Mucosa of stomach (tissue), 1 donor: Measurements from ENCODE around the gene GRM5.

Source experiments
- H3K27me3 ChIP-seq: one replicate; pipeline ENCODE4 v1.7.0; 2013; ENCODE audit warnings: mild to moderate bottlenecking, low read length; ENCODE audit not compliant: control insufficient read depth, insufficient read depth
- H3K36me3 ChIP-seq: one replicate; pipeline ENCODE4 v1.7.0; 2013; ENCODE audit warnings: low read length; ENCODE audit not compliant: control insufficient read depth, insufficient read depth
- H3K4me1 ChIP-seq: one replicate; pipeline ENCODE4 v1.7.0; 2013; ENCODE audit warnings: mild to moderate bottlenecking, low read length; ENCODE audit not compliant: control insufficient read depth, insufficient read depth
- H3K4me3 ChIP-seq: one replicate; pipeline ENCODE4 v1.7.0; 2013; ENCODE audit warnings: low read length
- H3K9ac ChIP-seq: one replicate; pipeline ENCODE4 v1.7.0; 2013; ENCODE audit warnings: mild to moderate bottlenecking, low read length, moderate library complexity
- H3K9me3 ChIP-seq: one replicate; pipeline ENCODE4 v1.7.0; 2013; ENCODE audit warnings: mild to moderate bottlenecking, low read length, moderate library complexity; ENCODE audit not compliant: control insufficient read depth
- donor health status: Pancreatic carcinoma.

The GRM5 gene

GRCh38 chr11:88583251-88583650, 482.5 kb downstream of the GRM5 start:
- Histone ChIP-seq H3K36me3 (no peaks in the 10 kb centered on the region), H3K9ac (no peak overlapping the region), H3K9me3 (no peaks in the 10 kb centered on the region), H3K4me3 (no peak overlapping the region), H3K4me1 (no peaks in the 10 kb centered on the region), H3K27me3 (no peaks in the 10 kb centered on the region)

GRCh38 chr11:88579466-88579865, 486.3 kb downstream of the GRM5 start:
- Histone ChIP-seq H3K27me3 (no peaks in the 10 kb centered on the region), H3K36me3 (no peaks in the 10 kb centered on the region), H3K4me3 (no peak overlapping the region), H3K9me3 (no peaks in the 10 kb centered on the region), H3K4me1 (no peaks in the 10 kb centered on the region), H3K9ac (no peak overlapping the region)

- no peaks in the 10 kb centered on the region for H3K9me3 ChIP-seq
- no peaks in the 10 kb centered on the region for H3K27me3 ChIP-seq
- H3K9ac ChIP-seq = no peak overlapping the region
- no peaks in the 10 kb centered on the region for H3K36me3 ChIP-seq
- H3K4me1 ChIP-seq = no peaks in the 10 kb centered on the region
- no peak overlapping the region for H3K4me3 ChIP-seq
Observed at GRCh38 chr11:88576741-88577140, 489.0 kb downstream of the GRM5 start.

- H3K9me3 ChIP-seq = no peaks in the 10 kb centered on the region
- H3K36me3 ChIP-seq = no peaks in the 10 kb centered on the region
- no peak overlapping the region for H3K9ac ChIP-seq
- H3K4me1 ChIP-seq = no peaks in the 10 kb centered on the region
- H3K4me3 ChIP-seq = no peak overlapping the region
- no peaks in the 10 kb centered on the region for H3K27me3 ChIP-seq
Observed at GRCh38 chr11:88575916-88576315, 489.9 kb downstream of the GRM5 start.

- H3K27me3 ChIP-seq = no peaks in the 10 kb centered on the region
- no peak overlapping the region for H3K9ac ChIP-seq
- H3K4me3 ChIP-seq = no peak overlapping the region
- no peaks in the 10 kb centered on the region for H3K36me3 ChIP-seq
- no peaks in the 10 kb centered on the region for H3K4me1 ChIP-seq
- H3K9me3 ChIP-seq = no peaks in the 10 kb centered on the region
Observed at GRCh38 chr11:88569342-88569741, 496.4 kb downstream of the GRM5 start.

GRCh38 chr11:88555829-88556202, 510.0 kb downstream of the GRM5 start:
- H3K9ac ChIP-seq = no peak overlapping the region

GRCh38 chr11:88555018-88555828, 510.6 kb downstream of the GRM5 start:
- no peaks in the 10 kb centered on the region for H3K4me1 ChIP-seq
- no peak overlapping the region for H3K9ac ChIP-seq
- no peaks in the 10 kb centered on the region for H3K36me3 ChIP-seq
- no peaks in the 10 kb centered on the region for H3K9me3 ChIP-seq
- H3K27me3 ChIP-seq = no peaks in the 10 kb centered on the region
- H3K4me3 ChIP-seq = no peak overlapping the region

More at GRCh38 chr11:88555829-88556202, 510.0 kb downstream of the GRM5 start:
- no peaks in the 10 kb centered on the region for H3K4me1 ChIP-seq
- H3K36me3 ChIP-seq = no peaks in the 10 kb centered on the region
- no peaks in the 10 kb centered on the region for H3K9me3 ChIP-seq
- no peak overlapping the region for H3K4me3 ChIP-seq
- H3K27me3 ChIP-seq = no peaks in the 10 kb centered on the region

- Histone ChIP-seq H3K9me3 (no peaks in the 10 kb centered on the region), H3K4me1 (no peaks in the 10 kb centered on the region), H3K9ac (no peak overlapping the region), H3K27me3 (no peaks in the 10 kb centered on the region), H3K4me3 (no peak overlapping the region), H3K36me3 (no peaks in the 10 kb centered on the region)
Observed at GRCh38 chr11:88553204-88553603, 512.6 kb downstream of the GRM5 start.

- Histone ChIP-seq H3K27me3 (no peaks in the 10 kb centered on the region), H3K36me3 (no peaks in the 10 kb centered on the region)
Observed at GRCh38 chr11:88552379-88553062, 513.3 kb downstream of the GRM5 start.

GRCh38 chr11:88544656-88545280, 521.0 kb downstream of the GRM5 start:
- H3K4me3 ChIP-seq = no peak overlapping the region
- H3K9me3 ChIP-seq = no peaks in the 10 kb centered on the region
- H3K4me1 ChIP-seq = peaks cover 5% of the 10 kb centered on the region
- no peak overlapping the region for H3K9ac ChIP-seq
- H3K36me3 ChIP-seq = no peaks in the 10 kb centered on the region
- no peaks in the 10 kb centered on the region for H3K27me3 ChIP-seq

More at GRCh38 chr11:88552379-88553062, 513.3 kb downstream of the GRM5 start:
- Histone ChIP-seq H3K9me3 (no peaks in the 10 kb centered on the region), H3K4me3 (no peak overlapping the region), H3K4me1 (no peaks in the 10 kb centered on the region), H3K9ac (no peak overlapping the region)

GRCh38 chr11:88543902-88544655, 521.7 kb downstream of the GRM5 start:
- H3K9ac ChIP-seq = no peak overlapping the region
- no peak overlapping the region for H3K4me3 ChIP-seq
- H3K9me3 ChIP-seq = no peaks in the 10 kb centered on the region
- peaks cover 5% of the 10 kb centered on the region for H3K4me1 ChIP-seq
- no peaks in the 10 kb centered on the region for H3K36me3 ChIP-seq
- H3K27me3 ChIP-seq = no peaks in the 10 kb centered on the region
